RWPE2 (cell line): ENCODE results near the gene ABCC4.

ENCODE experiments used
- ATAC-seq: fragments of 200-7000 bp; cut with Tn5 transposase; 3 replicates; pipeline ENCODE4 v1.9.1; 2021; ENCODE audit warnings: low read depth
- DNase-seq: peaks from one replicate; pipeline ENCODE4 v3.0.0-alpha.2; 2020; ENCODE audit warnings: low spot score
- H3K27ac ChIP-seq: fragments of 450-650 bp; 2 replicates; pipeline ENCODE4 v1.5.1; 2017; ENCODE audit warnings: mild to moderate bottlenecking; ENCODE audit not compliant: poor library complexity, severe bottlenecking
- H3K27me3 ChIP-seq: fragments of 250-450 bp; sonication (Bioruptor Pico); 2 replicates; pipeline ENCODE4 v1.5.1; 2021; ENCODE audit warnings: mild to moderate bottlenecking, moderate library complexity; ENCODE audit not compliant: insufficient read depth, poor library complexity, severe bottlenecking
- H3K36me3 ChIP-seq: fragments of 250-450 bp; sonication (Bioruptor Pico); 2 replicates; pipeline ENCODE4 v1.5.1; 2020; ENCODE audit warnings: low read depth, mild to moderate bottlenecking, moderate library complexity
- H3K4me1 ChIP-seq: fragments of 250-450 bp; sonication (Bioruptor Pico); 2 replicates; pipeline ENCODE4 v1.5.1; 2021; ENCODE audit warnings: mild to moderate bottlenecking, moderate library complexity; ENCODE audit not compliant: insufficient read depth, poor library complexity, severe bottlenecking
- H3K4me3 ChIP-seq: fragments of 250-450 bp; sonication (Bioruptor Pico); 2 replicates; pipeline ENCODE4 v1.5.1; 2021; ENCODE audit warnings: mild to moderate bottlenecking, moderate library complexity; ENCODE audit not compliant: severe bottlenecking
- H3K9me3 ChIP-seq: fragments of 250-450 bp; sonication (Bioruptor Pico); 2 replicates; pipeline ENCODE4 v1.5.1; 2021; ENCODE audit warnings: mild to moderate bottlenecking, moderate library complexity; ENCODE audit not compliant: severe bottlenecking
- CTCF ChIP-seq: fragments of 450-650 bp; IDR thresholded peaks from one replicate; pipeline ENCODE4 v1.5.1; 2017; ENCODE audit warnings: mild to moderate bottlenecking, moderate library complexity; ENCODE audit not compliant: poor library complexity, severe bottlenecking

ABCC4 gene

GRCh38 chr13:95123726-95124125 is 177.5 kb downstream of the ABCC4 start:
- H3K9me3 ChIP-seq = no peaks in the 10 kb centered on the region
- H3K27me3 ChIP-seq = no peaks in the 10 kb centered on the region
- H3K4me3 ChIP-seq = no peak overlapping the region
- peaks cover 13% of the 10 kb centered on the region for H3K4me1 ChIP-seq
- no peak overlapping the region for H3K27ac ChIP-seq
- no peak for TF ChIP-seq CTCF
- H3K36me3 ChIP-seq = no peaks in the 10 kb centered on the region
- ATAC-seq (no peak), DNase-seq (no peak)

DNA sequence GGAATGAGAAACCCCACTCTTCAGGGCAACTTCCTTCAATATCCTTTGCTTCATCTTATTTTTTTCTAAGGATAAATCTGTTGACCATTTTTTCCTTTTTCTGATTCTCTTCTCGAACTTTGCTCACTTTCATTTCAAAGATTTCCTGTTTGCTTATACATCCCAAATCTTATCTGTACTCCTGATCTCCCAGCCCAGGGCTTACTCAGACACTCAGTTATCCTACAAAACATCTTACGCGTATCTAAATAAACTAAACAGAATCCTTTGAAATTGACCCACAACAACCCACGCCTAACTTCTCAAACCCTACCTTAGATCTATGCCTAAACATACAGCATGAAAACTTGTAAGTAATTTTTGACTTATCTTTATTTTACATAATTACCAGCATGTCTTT is 179.2 kb downstream of the ABCC4 start:
- H3K4me3 ChIP-seq = no peak overlapping the region
- ATAC-seq = peak; percentile 38; the same call in 1 of the 3 replicates
- no peaks in the 10 kb centered on the region for H3K27me3 ChIP-seq
- no peak overlapping the region for H3K27ac ChIP-seq
- no peaks in the 10 kb centered on the region for H3K36me3 ChIP-seq
- no peaks in the 10 kb centered on the region for H3K9me3 ChIP-seq
- DNase-seq = no peak
- TF ChIP-seq CTCF = no peak
- H3K4me1 ChIP-seq = peaks cover 4% of the 10 kb centered on the region

DNA sequence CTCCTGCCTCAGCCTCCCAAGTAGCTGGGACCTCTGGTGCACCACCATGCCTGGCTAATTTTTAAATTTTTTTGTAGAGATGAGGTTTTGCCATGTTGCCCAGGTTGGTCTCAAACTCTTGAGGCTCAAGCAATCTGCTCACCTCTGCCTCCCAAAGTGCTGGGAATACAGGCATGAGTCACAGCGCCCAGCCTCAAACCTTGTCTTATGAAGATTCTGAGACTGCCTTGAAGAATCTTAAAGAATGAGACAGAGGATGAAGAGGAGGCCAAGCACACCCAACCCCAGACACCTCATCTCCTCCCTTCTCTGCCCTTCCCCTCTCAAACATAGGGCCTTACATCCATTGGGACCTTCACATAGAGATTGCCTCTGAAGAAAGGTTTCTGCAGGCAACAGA is 179.7 kb downstream of the ABCC4 start:
- H3K9me3 ChIP-seq = no peaks in the 10 kb centered on the region
- H3K4me3 ChIP-seq = no peak overlapping the region
- no peak overlapping the region for H3K27ac ChIP-seq
- no peaks in the 10 kb centered on the region for H3K27me3 ChIP-seq
- ATAC-seq = no peak
- TF ChIP-seq CTCF = no peak
- H3K4me1 ChIP-seq = peaks cover 4% of the 10 kb centered on the region
- no peaks in the 10 kb centered on the region for H3K36me3 ChIP-seq
- no peak for DNase-seq

- TF ChIP-seq CTCF = no peak
- no peak for ATAC-seq
- H3K27ac ChIP-seq = no peak overlapping the region
- H3K36me3 ChIP-seq = no peaks in the 10 kb centered on the region
- H3K9me3 ChIP-seq = no peaks in the 10 kb centered on the region
- no peaks in the 10 kb centered on the region for H3K27me3 ChIP-seq
- no peak for DNase-seq
- H3K4me3 ChIP-seq = no peak overlapping the region
- H3K4me1 ChIP-seq = peaks cover 9% of the 10 kb centered on the region
Observed at GRCh38 chr13:95120650-95121049, 180.6 kb downstream of the ABCC4 start.

- ATAC-seq (no peak), DNase-seq (no peak)
- Histone ChIP-seq H3K27ac (no peak overlapping the region), H3K27me3 (no peaks in the 10 kb centered on the region), H3K4me3 (no peak overlapping the region), H3K4me1 (peaks cover 22% of the 10 kb centered on the region), H3K9me3 (no peaks in the 10 kb centered on the region), H3K36me3 (no peaks in the 10 kb centered on the region)
- no peak for TF ChIP-seq CTCF
Observed at GRCh38 chr13:95118541-95119324, 182.5 kb downstream of the ABCC4 start.
